HG02870 (cell line): ENCODE data around the gene METRNL.
"Not testable (repeated sequence)": the region's sequence is repeated elsewhere in the genome, so short reads cannot be mapped to it uniquely, and the experiment has no call there.

Source experiments
- ATAC-seq: cut with Tn5 transposase; IDR thresholded peaks from one replicate; pipeline ENCODE4 v1.9.1; 2021; ENCODE audit warnings: mild to moderate bottlenecking, moderate library complexity; ENCODE audit not compliant: unreplicated experiment

METRNL gene

DNA sequence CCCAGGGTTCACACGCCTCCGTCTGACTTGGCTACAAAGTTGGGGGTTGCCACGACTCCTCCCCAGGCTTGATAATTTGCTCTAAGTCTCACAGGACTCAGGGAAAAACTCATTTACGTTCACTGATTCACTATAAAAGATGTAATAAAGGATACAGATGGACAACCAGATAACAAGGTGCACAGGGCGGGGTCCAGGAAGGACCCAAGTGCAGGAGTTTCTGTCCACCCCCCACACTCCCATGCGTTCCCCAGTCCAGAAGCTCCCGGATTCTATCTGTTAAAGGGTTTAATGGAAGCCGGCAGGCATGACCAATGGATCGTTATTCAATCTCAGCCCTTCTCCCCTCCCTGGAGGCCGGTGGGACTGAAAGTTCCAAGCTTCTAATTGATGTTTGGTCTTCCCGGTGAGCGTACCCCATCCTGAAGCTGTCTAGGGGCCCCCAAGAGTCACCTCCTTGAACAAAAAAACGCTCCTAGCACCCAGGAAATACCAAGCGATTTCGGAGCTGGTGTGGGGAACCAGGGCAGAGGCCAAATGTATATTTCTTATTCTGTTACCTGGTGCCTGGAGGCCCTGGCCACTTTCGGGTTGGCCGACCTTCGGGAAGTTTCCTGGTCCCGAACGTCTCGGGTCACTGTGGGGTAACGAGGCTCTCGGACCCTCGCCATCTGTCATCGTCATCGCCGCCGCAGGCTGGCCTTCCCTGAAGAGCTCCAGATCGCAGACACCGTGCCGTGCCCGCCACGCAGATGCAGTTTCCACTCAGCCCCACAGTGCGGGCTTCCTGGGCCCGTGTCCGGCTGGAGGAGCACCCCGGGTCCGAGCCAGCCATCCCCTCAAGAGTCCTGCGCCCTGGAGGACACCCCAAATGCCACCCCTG lies 13.5 kb upstream of the METRNL start:
- no peak for ATAC-seq

DNA sequence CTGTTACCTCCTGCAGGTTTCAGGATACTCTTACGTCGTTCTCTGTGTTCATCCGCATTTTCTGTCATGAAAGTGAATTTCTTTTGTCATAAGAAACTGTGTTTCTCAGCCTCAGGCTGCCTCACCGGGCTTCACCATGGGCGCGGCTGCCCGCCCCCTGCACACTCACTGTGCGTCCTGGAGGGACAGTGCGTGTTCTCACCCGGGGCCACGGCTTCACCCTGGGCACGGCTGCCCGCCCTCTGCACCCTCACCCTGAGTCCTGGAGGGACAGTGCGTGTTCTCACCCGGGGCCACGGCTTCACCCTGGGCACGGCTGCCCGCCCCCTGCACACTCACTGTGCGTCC lies 12.9 kb upstream of the METRNL start:
- ATAC-seq = not testable (repeated sequence)

DNA sequence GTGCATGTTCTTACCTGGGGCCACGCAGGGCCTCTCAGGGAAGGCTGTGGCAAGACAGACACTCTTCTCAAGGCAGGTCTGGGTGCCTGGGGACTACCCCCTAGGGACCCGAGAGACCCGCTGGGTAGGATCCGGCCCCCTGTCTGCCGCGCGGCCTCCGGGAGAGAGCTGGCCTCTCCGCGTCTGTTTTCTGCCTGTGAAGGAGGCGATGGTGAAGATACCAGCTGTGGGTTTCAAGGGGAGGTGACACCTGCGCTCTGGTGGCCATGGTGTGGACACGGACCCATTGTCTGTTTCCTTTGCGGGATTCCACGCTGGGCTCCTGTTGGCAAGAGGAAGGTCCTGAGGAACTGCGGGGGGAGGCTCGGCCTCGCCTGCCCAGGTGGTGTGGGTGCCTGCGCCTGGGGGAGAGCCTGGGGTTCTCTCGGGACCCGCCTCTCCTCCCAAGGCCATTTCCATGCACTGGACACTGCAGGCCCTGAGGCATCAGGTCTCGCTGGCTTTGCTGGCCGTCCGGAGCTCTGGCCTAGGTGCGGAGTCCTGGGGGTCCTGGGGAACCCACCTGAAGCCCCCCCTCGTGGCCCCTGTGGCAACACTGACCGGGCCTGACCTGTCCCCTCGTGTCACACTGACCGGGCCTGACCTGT lies 12.2 kb upstream of the METRNL start:
- no peak for ATAC-seq

DNA sequence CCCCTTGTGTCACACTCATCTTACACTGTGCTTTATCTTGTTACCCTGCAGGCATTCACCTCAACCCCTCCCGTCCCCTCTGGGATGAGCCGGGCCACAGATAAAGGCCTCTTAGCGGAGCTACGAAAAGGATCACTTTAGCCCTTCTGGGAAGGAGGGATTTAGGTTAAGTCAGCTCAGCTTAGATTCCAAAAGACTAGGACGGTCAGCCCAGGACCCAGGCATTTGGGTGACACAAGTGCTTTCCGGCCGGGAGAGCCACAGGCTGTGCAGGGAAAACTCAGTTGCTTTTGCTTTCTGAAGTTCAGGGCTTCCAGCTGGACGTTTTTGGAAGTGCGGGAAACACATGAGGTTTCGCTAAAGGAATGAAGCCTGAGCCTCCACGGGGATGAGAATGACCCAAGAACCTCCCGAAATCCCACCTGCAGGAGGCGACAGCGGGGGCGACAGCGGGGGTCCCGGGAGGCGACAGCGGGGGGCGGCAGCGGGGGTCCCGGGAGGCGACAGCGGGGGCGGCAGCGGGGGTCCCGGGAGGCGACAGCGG lies 11.6 kb upstream of the METRNL start:
- no peak for ATAC-seq

DNA sequence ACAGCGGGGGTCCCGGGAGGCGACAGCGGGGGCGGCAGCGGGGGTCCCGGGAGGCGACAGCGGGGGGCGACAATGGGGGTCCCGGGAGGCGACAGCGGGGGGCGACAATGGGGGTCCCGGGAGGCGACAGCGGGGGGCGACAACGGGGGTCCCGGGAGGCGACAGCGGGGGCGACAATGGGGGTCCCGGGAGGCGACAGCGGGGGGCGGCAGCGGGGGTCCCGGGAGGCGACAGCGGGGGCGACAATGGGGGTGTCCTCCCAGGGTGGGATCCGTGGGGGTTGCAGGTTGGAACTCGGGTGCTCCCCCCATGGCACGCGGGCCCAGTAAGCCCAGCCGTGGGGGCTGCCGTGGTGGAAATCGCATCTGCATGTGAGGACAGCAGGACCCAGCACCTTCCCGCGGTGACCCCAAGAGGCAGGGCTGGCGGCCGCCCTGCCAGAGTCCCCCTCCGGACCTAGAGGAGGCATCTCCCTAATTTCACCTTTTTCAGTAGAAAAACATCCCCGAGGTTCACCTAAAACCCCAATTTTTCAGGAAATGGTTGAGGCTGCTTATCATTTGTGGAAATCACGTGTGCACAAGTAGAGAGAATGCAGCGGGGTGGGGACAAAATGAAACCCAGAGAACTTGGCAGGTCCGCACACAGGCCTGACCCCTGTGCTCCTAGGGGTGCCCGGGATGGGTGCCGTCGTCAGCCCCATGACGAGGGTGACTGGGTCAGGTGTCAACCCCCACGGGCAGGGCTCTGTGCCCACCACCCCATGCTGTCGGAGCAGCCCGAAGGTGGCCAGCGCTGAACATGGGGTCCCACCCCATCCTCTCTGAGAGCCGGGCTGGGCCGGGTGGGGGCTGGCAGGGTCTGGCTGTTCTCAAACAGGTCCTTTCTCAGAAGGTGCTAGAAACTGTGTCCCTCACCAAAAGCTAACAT lies 10.5 kb upstream of the METRNL start:
- no peak for ATAC-seq

DNA sequence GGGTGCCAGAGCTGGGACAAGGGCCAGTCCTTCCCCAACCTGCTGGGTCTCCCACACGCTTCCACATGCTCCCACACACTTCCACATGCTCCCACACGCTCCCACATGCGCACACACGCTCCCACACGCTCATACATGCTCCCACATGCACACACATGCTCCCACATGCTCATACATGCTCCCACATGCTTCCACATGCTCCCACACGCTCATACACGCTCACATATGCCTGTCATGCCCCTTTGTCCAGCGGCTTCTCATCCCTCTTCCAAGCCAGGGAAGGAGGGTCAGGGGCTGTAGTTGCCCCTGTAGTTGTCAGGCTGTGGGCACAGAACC lies 9.9 kb upstream of the METRNL start:
- ATAC-seq = no peak

DNA sequence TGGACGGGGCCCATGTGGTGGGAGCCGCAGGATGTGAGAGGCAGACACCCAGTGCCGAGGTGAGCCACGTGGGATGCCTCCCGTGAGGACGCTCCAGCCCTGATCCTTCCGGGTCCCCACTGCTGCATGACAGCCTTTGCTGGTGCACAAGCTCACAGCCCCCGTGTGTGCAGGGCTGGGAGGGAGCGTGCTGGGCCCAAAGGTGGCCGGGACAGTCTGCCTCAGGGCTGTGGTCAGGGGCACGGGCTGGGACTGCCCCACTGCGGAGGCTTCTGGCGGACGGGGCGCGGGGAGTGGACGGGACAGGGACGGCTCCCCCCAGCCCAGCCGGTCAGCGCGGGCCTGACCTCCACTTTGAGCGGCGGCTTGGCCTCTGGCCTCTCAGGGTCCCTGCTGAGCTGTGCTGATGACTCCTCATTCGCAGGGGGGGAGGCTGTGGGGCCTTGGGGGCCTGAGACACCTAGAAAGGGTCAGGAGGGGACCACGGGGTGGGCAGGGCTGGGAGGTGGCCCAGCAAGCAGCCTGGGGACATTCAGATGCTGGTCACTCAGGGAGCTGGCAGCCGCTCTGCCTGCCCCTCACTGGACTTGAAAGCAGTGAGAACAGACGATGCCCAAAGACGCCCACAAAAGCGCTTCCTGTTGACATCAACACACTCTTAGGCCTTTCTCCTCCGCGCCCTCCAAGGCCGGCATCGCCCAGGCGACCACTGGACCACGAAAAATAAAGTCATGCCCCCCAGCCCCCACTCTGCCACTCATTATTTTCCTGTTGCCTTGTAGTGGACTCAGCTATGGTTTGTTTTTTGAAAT lies 9.3 kb upstream of the METRNL start:
- no peak for ATAC-seq

DNA sequence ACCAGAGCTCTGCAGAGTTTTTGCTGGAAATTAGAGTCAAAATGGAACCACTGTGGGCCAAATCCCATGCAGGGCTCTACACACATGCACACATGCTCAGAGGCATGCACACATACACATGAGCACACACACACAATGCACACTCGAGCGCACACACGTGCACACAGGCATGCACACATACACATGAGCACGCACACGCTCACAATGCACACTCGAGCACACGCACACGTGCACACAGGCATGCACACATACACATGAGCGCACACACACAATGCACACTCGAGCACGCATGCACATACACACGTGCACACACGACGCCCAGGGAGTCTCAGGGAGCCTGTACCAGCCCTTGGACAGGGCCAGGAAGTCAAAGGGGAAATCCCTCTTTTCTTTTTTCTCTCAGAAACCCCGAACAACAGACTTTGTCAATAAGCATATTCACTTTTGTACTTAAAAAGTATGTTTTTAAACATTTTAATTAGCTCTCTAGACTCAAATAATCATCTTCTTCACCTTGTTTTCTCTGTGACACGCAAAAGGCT lies 8.5 kb upstream of the METRNL start:
- ATAC-seq = no peak

DNA sequence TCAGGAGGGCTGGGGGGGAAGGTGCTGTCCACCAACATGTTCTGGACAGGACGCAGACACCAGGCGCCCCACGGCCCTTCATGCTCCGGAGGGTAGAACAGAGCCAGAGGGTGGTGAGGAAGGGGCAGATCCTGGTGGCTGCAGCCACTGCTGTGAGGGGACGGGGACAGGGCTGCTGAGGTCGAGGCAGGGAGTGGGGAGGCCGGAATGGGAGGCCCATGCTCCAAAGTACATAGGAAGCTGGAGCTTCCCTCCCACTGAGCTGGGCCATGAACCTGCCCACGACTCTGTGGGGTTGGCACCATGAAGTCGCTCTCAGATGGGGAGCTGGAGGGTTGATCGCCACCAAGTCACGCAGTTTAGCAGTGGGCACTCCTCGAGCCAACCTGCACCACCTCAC lies 8.0 kb upstream of the METRNL start:
- ATAC-seq = no peak

DNA sequence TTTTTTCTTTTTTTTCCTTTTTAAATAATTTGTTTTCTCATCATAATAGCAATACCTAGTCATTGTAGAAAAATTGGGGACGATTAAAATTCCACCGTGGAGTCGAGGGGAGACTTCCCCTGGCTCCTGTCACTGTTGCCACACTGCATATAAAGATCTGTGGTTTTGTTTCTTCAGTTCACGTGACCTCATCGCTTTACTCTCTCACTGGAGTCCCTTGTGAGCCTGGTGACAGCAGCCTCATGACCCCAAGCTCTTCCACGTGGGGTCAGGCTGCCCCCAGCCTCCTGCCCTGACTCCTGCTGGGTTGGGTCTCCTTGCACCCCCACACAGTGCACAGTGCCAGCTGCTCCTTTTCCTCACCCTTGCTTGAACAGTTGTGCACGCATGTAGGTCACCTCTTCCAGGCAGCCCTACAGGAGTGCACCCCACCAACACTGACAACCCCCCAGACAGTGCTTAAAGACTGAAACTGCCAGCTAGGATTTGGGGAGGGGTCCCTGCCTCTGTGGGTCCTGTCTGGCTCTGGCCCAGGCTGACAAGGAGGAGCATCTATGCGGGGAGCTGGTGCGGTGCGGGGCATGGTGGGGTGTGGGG lies 7.3 kb upstream of the METRNL start:
- ATAC-seq = no peak

DNA sequence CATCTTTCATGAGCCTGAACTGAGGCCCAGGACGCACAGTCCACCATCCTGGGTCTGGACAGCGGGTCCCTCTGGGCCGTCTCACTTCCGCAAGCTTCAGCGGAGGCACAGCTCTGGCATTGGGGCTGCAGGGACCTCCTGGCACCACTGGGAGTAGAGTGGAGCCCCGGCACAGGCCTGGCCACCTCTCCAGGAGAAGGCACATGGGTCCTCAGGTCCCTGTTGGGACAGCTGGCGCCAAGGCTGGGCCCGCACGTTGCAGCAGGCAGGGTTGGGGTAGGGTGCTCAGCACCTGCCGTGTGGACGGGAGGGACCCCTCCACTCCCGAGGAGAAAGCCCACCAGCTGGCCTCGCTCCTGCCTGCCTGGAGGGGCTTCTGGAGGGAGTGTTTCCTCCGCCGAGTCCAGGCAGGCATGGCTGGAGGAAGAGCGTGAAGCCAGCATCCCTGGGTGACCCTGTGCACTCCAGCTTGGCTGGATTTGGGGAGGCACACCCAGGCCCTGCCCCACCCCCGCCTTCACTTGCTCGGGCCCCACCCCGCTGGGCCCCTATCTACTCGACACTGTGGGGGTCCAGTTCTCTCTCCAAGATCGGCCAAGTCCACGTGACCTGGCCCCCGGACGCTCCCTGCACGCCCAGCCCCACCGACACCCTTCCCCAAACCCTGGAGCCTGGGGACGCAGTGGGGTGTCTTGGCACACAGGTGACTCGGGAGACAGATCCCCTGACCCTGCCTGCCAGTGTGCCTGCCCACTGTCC lies 6.6 kb upstream of the METRNL start:
- no peak for ATAC-seq

DNA sequence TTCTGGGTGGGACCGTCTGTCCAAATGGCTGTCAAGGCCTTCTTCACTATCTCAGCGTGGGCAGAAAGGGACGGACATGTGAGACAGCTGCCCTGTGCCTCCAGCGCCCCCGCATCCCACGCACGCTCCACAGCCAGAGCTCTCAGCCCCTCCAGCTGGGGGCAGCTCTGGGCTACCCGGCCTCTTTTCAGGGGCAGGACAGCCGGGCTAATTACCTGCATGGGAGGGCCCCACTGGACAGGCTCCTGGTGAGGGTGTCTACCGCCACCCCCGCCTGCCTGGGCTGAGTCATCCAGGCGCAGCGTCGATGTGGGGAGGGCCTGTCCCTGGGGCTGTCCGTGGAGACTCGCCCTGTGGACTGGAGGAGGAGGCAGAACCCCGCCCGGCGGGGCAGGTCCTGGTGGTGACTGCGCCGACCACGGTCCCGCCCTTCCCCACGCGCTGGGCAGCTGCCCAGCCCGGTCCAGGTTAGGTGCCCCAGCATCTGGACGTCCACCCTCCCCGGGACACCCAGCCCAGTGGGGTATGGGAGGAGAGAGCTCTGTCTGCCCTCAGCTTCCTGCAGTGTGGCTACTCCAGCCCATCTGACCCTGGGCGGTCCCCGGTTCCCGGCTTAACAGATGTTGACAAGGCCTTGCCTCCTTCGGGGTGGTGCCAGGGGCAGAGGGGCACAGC lies 5.9 kb upstream of the METRNL start:
- ATAC-seq = no peak

DNA sequence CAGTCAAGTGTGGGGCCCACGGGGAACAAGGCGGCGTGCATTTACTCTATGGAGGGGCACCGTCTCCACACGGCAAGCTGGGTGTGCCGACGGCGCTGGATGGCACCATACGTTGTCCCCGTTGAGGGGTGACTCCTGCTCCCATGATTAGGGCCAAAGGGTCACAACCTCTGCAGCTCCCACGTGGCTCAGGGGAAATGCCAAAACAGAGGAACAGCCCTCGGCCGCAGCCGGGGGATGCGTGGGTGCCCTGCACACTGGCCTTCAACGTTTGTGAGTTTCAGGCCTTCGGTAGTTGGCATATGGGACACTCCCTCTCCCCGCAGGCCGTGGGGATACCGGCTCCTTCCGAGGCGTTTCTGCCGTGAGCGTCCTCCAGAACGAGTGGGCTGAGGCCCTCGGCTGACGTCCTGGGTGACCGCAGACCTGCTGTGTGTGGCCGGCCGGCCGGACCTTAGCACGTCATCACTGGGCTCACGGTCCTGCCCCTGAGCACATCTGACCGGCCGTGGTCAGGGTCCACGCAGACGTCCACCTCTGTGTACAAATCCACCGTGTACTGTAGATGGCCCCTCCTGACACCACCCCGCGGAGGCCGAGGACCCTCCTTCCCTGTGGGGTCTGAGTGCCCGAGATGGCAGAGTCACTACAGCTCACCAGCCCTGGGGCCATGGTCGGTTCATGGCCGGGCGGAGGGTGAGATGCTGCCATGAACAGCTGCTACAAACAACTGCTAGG lies 4.8 kb upstream of the METRNL start:
- ATAC-seq = no peak

DNA sequence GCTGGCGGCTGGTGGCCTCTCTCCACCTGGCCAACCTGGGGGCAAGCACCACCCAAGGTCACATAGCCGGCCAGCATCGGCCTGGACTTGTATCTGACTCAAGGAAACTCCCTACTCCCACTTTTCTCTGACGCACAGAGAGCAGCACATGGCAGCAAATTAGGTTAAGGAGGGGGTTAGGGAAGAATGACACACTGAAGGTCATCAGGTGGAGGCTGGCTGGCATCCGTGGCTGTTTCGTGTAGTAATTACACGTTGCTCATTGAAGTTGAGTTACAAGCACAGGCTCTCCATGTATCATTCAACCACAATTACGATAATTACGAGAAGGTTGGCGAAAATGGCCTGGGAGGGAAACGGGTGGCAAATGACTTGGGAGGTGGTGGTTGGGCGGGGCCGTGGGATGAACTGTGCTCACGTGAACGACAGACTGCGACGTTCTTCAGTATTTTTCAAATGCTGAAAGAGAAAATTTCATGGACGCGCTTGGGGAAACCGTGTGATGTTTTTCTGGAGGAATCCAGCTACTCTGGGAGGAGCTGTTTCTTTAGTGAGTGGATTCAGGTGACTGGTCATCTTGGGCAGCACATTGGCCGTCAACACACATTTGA lies 4.0 kb upstream of the METRNL start:
- no peak for ATAC-seq

DNA sequence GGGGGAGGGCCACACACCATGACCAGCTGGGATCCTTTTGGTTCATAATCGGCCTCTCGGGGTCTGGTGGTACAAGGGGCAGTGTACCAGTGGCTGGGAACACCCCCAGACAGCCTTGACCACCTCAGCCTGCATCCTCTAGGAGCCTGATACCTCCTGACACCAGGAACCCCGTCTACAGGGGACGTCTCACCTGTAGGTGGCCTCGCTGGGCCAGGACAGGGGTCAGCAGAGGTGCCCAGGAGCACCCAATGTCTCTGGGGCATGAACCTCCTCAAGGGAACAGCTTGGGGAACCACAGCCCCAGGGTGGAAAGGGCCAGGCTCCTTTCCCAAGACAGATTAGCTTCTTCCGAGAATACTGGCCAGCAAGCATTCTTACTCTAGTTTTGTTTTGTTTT lies 2.5 kb upstream of the METRNL start:
- no peak for ATAC-seq

DNA sequence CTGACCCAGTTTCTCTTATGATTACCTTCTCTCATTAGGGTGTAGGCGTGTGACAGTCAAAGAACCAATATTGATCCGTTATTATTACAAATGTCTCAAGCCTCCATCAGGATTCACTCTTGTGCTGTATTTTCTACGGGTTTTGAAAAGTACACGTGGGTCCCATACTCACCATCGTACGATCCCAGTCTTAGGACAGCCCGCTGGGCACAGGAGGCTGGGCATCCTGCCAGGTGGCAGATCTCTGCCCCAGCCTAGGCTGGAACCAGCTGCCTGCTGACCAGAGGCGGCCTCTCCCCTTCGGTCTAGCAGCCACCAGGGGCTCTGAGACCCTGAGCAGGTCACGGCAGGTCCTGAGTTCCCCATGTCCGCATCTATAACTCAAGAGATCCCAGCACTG lies 2.0 kb upstream of the METRNL start:
- ATAC-seq = no peak

DNA sequence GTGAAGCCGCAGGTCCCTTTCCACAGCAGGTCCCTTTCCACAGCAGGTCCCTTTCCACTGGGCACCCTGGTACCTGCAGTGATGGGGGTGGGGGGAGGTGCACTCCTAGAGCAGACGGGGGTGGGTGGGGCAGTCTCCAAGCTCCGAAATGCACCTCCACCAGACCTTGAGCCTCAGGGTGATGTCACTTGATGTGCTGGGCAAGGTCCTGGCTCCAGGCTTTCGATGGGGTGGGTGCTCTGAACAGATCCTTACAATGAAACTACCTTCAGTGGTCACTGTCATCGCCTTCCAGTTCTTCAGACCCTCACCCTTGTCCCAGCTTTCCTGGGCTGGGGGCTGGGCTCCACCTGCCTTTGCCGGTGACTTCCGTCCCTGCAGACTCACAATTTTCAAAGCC lies 1.5 kb upstream of the METRNL start:
- ATAC-seq = no peak
